Loucy (cell line): ENCODE data around the gene TASOR.
"Not testable (repeated sequence)": the region's sequence is repeated elsewhere in the genome, so short reads cannot be mapped to it uniquely, and the experiment has no call there.

Experiments used
- H2AFZ ChIP-seq: fragments of 200-600 bp; sonication (generic); 2 replicates; pipeline ENCODE4 v1.6.0; 2016; ENCODE audit warnings: antibody characterized with exemption, mild to moderate bottlenecking, low read length, moderate library complexity
- H3F3A ChIP-seq: fragments of 200-600 bp; 2 replicates; pipeline ENCODE4 v1.6.0; 2016; ENCODE audit warnings: antibody characterized with exemption, low read depth, mild to moderate bottlenecking
- H3K27me3 ChIP-seq: fragments of 200-600 bp; sonication (generic); 2 replicates; pipeline ENCODE4 v1.6.1; 2014; ENCODE audit warnings: low read length, mild to moderate bottlenecking; ENCODE audit not compliant: insufficient read depth, poor library complexity, severe bottlenecking
- H3K36me3 ChIP-seq: fragments of 200-600 bp; sonication (generic); 2 replicates; pipeline ENCODE4 v1.6.1; 2016; ENCODE audit warnings: low read length; ENCODE audit not compliant: insufficient read depth
- H3K4me1 ChIP-seq: fragments of 200-600 bp; sonication (generic); 2 replicates; pipeline ENCODE4 v1.5.1; 2014; ENCODE audit warnings: low read length, mild to moderate bottlenecking; ENCODE audit not compliant: insufficient read depth, poor library complexity, severe bottlenecking
- H3K4me2 ChIP-seq: fragments of 200-600 bp; sonication (generic); 2 replicates; pipeline ENCODE4 v1.6.0; 2014; ENCODE audit warnings: antibody characterized with exemption, low read length, low read depth, mild to moderate bottlenecking; ENCODE audit not compliant: poor library complexity, severe bottlenecking
- H3K4me3 ChIP-seq: fragments of 200-600 bp; sonication (generic); 2 replicates; pipeline ENCODE4 v1.5.1; 2014; ENCODE audit warnings: low read length, mild to moderate bottlenecking, mixed read lengths; ENCODE audit not compliant: poor library complexity, severe bottlenecking
- H3K79me2 ChIP-seq: fragments of 200-600 bp; sonication (generic); 2 replicates; pipeline ENCODE4 v1.6.1; 2014; ENCODE audit warnings: low read length; ENCODE audit not compliant: insufficient read depth
- H3K9ac ChIP-seq: fragments of 200-600 bp; sonication (generic); 2 replicates; pipeline ENCODE4 v1.6.0; 2014; ENCODE audit warnings: mild to moderate bottlenecking, low read depth, low read length, moderate library complexity; ENCODE audit not compliant: poor library complexity, severe bottlenecking
- H3K9me2 ChIP-seq: fragments of 200-600 bp; sonication (generic); replicated peaks from 2 replicates; pipeline ENCODE4 v1.6.1; 2016; ENCODE audit warnings: low read depth, low read length, mixed read lengths
- H3K9me3 ChIP-seq: fragments of 200-600 bp; sonication (generic); 2 replicates; pipeline ENCODE4 v1.6.1; 2014; ENCODE audit warnings: mild to moderate bottlenecking, antibody characterized with exemption, low read length, low read depth; ENCODE audit not compliant: insufficient read depth
- H4K20me1 ChIP-seq: fragments of 200-600 bp; sonication (generic); 2 replicates; pipeline ENCODE4 v1.6.0; 2014; ENCODE audit warnings: antibody characterized with exemption, low read length, mild to moderate bottlenecking; ENCODE audit not compliant: insufficient read depth, poor library complexity, severe bottlenecking
- CTCF ChIP-seq: fragments of 200-600 bp; sonication (generic); conservative IDR thresholded peaks from 2 replicates; pipeline ENCODE4 v1.5.1; 2014; ENCODE audit warnings: mild to moderate bottlenecking, antibody characterized with exemption, low read length
- EZH2phosphoT487 ChIP-seq: fragments of 200-600 bp; IDR thresholded peaks from 2 replicates; pipeline ENCODE4 v1.6.1; 2018; ENCODE audit warnings: antibody characterized with exemption, mild to moderate bottlenecking, moderate library complexity, borderline replicate concordance

TASOR gene

DNA sequence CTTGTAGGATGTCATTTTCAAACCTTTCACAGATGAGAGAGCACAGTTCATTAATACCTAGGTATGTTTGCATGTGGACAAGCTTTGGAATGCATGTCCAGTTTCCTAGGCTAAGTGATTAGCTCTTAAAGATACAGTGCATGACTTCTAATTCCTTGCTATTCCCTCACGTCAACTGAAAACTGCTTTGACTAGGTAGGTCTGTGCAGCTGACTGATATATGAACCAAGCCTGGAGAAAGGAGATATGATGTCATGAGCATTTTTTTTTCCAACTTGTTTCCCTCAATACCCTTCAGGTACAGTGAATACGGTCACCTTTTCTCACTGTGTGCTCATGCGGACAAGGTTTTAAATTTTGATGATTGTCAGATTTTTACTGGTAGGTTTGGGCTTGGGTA, 41.6 kb upstream of the TASOR start:
- Histone ChIP-seq H3K9ac (peak overlapping the region; percentile 12), H3K9me2 (no peaks in the 10 kb centered on the region), H4K20me1 (no peaks in the 10 kb centered on the region), H3K4me1 (peaks cover 13% of the 10 kb centered on the region), H3K4me2 (peak overlapping the region; percentile 45), H2AFZ (0 out of 2 replicates have a peak overlapping the region, but pooled peaks have one; percentile 31), H3K36me3 (peaks cover 35% of the 10 kb centered on the region), H3K79me2 (no peaks in the 10 kb centered on the region), H3K9me3 (no peaks in the 10 kb centered on the region), H3F3A (no peaks in the 10 kb centered on the region; the same call in 1 of the 2 replicates), H3K4me3 (no peak overlapping the region), H3K27me3 (no peaks in the 10 kb centered on the region)
- TF ChIP-seq EZH2phosphoT487 (no peak), CTCF (no peak)

DNA sequence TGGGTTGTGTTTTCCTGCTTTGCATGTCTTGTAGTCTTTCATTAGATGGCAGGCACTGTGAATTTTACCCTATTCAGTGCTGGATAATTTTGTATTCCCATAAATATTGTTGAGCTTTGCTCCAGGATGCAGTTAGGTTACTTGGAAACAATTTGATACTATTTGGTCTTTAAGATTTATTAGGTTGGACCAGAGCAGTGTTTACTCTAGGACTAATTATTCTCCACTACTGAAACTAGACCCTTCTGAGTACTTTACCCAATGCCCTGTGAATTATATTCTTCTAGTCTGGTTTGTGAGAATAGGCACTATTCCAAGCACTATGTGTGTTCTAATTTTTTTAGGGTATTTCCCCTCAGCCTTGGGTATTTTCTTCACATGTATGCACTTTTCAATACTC, 37.8 kb upstream of the TASOR start:
- no peaks in the 10 kb centered on the region for H3K9me3 ChIP-seq
- H3K79me2 ChIP-seq: no peaks in the 10 kb centered on the region
- H3K4me1 ChIP-seq: peaks cover 18% of the 10 kb centered on the region
- no peak overlapping the region for H2AFZ ChIP-seq
- no peak overlapping the region for H3K4me3 ChIP-seq
- H4K20me1 ChIP-seq: no peaks in the 10 kb centered on the region
- H3F3A ChIP-seq: no peaks in the 10 kb centered on the region; the same call in 1 of the 2 replicates
- H3K4me2 ChIP-seq: no peak overlapping the region
- H3K36me3 ChIP-seq: no peaks in the 10 kb centered on the region
- TF ChIP-seq EZH2phosphoT487 (no peak), CTCF (no peak)
- H3K9ac ChIP-seq: no peak overlapping the region
- H3K9me2 ChIP-seq: no peaks in the 10 kb centered on the region
- no peaks in the 10 kb centered on the region for H3K27me3 ChIP-seq

- H4K20me1 ChIP-seq, H3F3A ChIP-seq, H3K27me3 ChIP-seq, H2AFZ ChIP-seq, H3K4me3 ChIP-seq, H3K36me3 ChIP-seq, H3K9me2 ChIP-seq, H3K79me2 ChIP-seq, H3K4me2 ChIP-seq, H3K4me1 ChIP-seq, H3K9ac ChIP-seq, H3K9me3 ChIP-seq: not testable (repeated sequence)
Observed at GRCh38 chr3:56718809-56719208, 35.7 kb upstream of the TASOR start.

DNA sequence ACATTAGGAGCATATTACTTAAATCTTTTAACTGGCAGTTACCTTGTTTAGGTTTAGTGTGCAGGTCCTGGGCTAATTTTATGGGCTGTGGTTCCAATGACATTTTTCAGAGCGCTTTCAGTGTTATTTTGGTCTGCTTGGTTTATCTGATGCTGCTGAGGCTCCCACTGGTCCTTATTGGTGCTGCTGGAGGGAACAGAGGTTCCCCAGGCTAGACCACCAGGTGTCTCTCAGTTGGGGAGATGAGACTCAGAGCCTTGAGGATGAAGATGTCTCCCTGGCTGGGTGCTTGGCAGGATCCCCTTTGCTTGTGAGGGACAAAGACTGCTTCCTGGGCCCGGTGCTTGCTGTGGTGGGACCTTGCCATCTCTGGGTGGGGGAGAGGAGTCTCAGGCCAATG, 28.3 kb upstream of the TASOR start:
- no peaks in the 10 kb centered on the region for H3F3A ChIP-seq
- peaks cover 13% of the 10 kb centered on the region for H3K4me1 ChIP-seq
- no peak overlapping the region for H3K9ac ChIP-seq
- H3K4me3 ChIP-seq: no peak overlapping the region
- TF ChIP-seq CTCF: no peak; the same call in 1 of the 2 replicates
- TF ChIP-seq EZH2phosphoT487: no peak
- no peaks in the 10 kb centered on the region for H3K36me3 ChIP-seq
- H2AFZ ChIP-seq: no peak overlapping the region; the same call in 1 of the 2 replicates
- no peaks in the 10 kb centered on the region for H3K9me3 ChIP-seq
- no peaks in the 10 kb centered on the region for H3K27me3 ChIP-seq
- H4K20me1 ChIP-seq: no peaks in the 10 kb centered on the region
- H3K9me2 ChIP-seq: no peaks in the 10 kb centered on the region
- no peaks in the 10 kb centered on the region for H3K79me2 ChIP-seq
- no peak overlapping the region for H3K4me2 ChIP-seq
